SK-N-SH (cell line): ENCODE data around the gene NOS1. TPM values are rescaled to one million over a fixed set of nuclear protein-coding genes. Genes with fewer than 3 reads are reported as not detected.

Experiments used
- CTCF ChIA-PET: fragments of 300-600, 350-600 bp; formaldehyde crosslinking; extraction: SDS; loops from one replicate; lab custom pipeline; 2021; lab: Yijun Ruan, JAX
- POLR2A ChIA-PET: fragments of 350-600 bp; sonication (Branson Sonifier 250); formaldehyde crosslinking; extraction: SDS; loops from one replicate; lab custom pipeline; 2020; ENCODE audit warnings: antibody characterized with exemption, inconsistent platforms; lab: Yijun Ruan, JAX
- DNase-seq: peaks from one replicate; pipeline ENCODE4 v3.0.0; 2012
- H2AFZ ChIP-seq: fragments of 200-600 bp; sonication (generic); 2 replicates; pipeline ENCODE4 v1.8.1; 2016; ENCODE audit warnings: antibody characterized with exemption, mild to moderate bottlenecking, low read depth
- H3F3A ChIP-seq: fragments of 200-600 bp; sonication (generic); replicated peaks from 2 replicates; pipeline ENCODE3; 2016; ENCODE audit warnings: antibody characterized with exemption, mild to moderate bottlenecking; ENCODE audit not compliant: insufficient read depth
- H3K27ac ChIP-seq, 2 experiments: fragments of 200-500 bp in 1 of 2; fragments of 200-600 bp in 1 of 2; sonication (Bioruptor generic) in 1 of 2; sonication (generic), shearing (Covaris generic) in 1 of 2; 2 replicates each; pipeline versions ENCODE4 v1.5.1 to v1.6.1; 2014 to 2016; ENCODE audit warnings: low read depth in 2 of 2, inconsistent platforms in 1 of 2, low read length in 1 of 2, mild to moderate bottlenecking in 1 of 2, mixed read lengths in 1 of 2
- H3K27me3 ChIP-seq: fragments of 200-600 bp; sonication (generic), shearing (Covaris generic); 2 replicates; pipeline ENCODE4 v1.6.1; 2016; ENCODE audit warnings: mixed run types; ENCODE audit not compliant: insufficient read depth
- H3K36me3 ChIP-seq, 2 experiments: fragments of 200-500 bp in 1 of 2; fragments of 200-600 bp in 1 of 2; sonication (Bioruptor generic) in 1 of 2; sonication (generic) in 1 of 2; replicated peaks in 1 of 2; 2 replicates each; pipeline versions ENCODE3 to v1.5.1; 2014 to 2016; ENCODE audit warnings: low read length in 1 of 2, mild to moderate bottlenecking in 1 of 2; ENCODE audit not compliant: insufficient read depth in 2 of 2, control insufficient read depth in 1 of 2
- H3K4me1 ChIP-seq, 2 experiments: fragments of 200-500 bp in 1 of 2; fragments of 200-600 bp in 1 of 2; sonication (Bioruptor generic) in 1 of 2; sonication (generic), shearing (Covaris generic) in 1 of 2; 2 replicates each; pipeline versions ENCODE4 v1.5.1 to v1.6.1; 2014 to 2016; ENCODE audit warnings: low read depth in 1 of 2, low read length in 1 of 2, mixed run types in 1 of 2; ENCODE audit not compliant: insufficient read depth in 2 of 2, control insufficient read depth in 1 of 2
- H3K4me2 ChIP-seq: fragments of 200-600 bp; sonication (generic), shearing (Covaris generic); 2 replicates; pipeline ENCODE4 v1.6.1; 2017; ENCODE audit warnings: mixed run types
- H3K4me3 ChIP-seq, 2 experiments: fragments of 200-500 bp in 1 of 2; fragments of 200-600 bp in 1 of 2; sonication (Bioruptor generic) in 1 of 2; sonication (generic), shearing (Covaris generic) in 1 of 2; 2 replicates each; pipeline versions ENCODE4 v1.5.1 to v1.8.1; 2014 to 2016; ENCODE audit warnings: low read depth in 2 of 2, inconsistent platforms in 1 of 2, low read length in 1 of 2, mild to moderate bottlenecking in 1 of 2, mixed read lengths in 1 of 2, moderate library complexity in 1 of 2
- H3K79me2 ChIP-seq: fragments of 200-600 bp; sonication (generic); 2 replicates; pipeline ENCODE4 v1.8.1; 2017; ENCODE audit warnings: mild to moderate bottlenecking; ENCODE audit not compliant: insufficient read depth
- H3K9ac ChIP-seq: fragments of 200-600 bp; sonication (generic); 2 replicates; pipeline ENCODE4 v1.6.1; 2017; ENCODE audit warnings: mixed run types
- H3K9me2 ChIP-seq: fragments of 200-600 bp; sonication (generic); 2 replicates; pipeline ENCODE4 v1.6.1; 2017; ENCODE audit warnings: mixed run types
- H3K9me3 ChIP-seq: fragments of 200-600 bp; sonication (generic); 2 replicates; pipeline ENCODE4 v1.6.1; 2017; ENCODE audit warnings: mixed run types, mild to moderate bottlenecking, moderate library complexity
- H4K20me1 ChIP-seq: fragments of 200-600 bp; sonication (generic); 2 replicates; pipeline ENCODE4 v1.6.1; 2017; ENCODE audit warnings: mild to moderate bottlenecking, mixed run types; ENCODE audit not compliant: insufficient read depth
- EZH2phosphoT487 ChIP-seq: fragments of 200-600 bp; sonication (generic); IDR thresholded peaks from 2 replicates; pipeline ENCODE4 v1.6.1; 2017; ENCODE audit warnings: low read depth, mixed run types, mild to moderate bottlenecking, antibody characterized with exemption, moderate library complexity, borderline replicate concordance
- GATA2 ChIP-seq: sonication (generic); formaldehyde crosslinking; IDR thresholded peaks from 2 replicates; pipeline ENCODE4 v1.5.0; 2020; ENCODE audit warnings: mild to moderate bottlenecking, missing genetic modification reagents
- MXI1 ChIP-seq: IDR thresholded peaks from 2 replicates; pipeline ENCODE4 v1.6.1; 2012; ENCODE audit warnings: mild to moderate bottlenecking, low read depth, low read length, improper control_type of control experiment
- ZBTB33 ChIP-seq: IDR thresholded peaks from 2 replicates; pipeline ENCODE4 v1.4.0; 2012; ENCODE audit warnings: low read depth, borderline replicate concordance
- WGBS: methylation state at CpG from one replicate; pipeline ENCODE4 v1.1.6; 2017; ENCODE audit warnings: low lambda C conversion rate; 5-methylcytosine and 5-hydroxymethylcytosine counted together
- polyA plus RNA-seq, 3 experiments: library from polyadenylated mRNA; depleted of rRNA; stranded (reverse); fragments of >200 nt; gene quantifications; 2 replicates each; pipeline ENCODE4 v1.2.3, GENCODE V29; 2012
- TF ChIP-seq, protein P1 (sequence below): fragments of 150-350 bp; IDR thresholded peaks from 2 replicates; pipeline ENCODE4 v1.6.1; 2017; ENCODE audit warnings: antibody characterized with exemption, low read length, low read depth, borderline replicate concordance

Gene NOS1
- polyA plus RNA-seq, 1 of the 3 experiments (the other 2 are of a cell fraction): 0.02 TPM

DNA sequence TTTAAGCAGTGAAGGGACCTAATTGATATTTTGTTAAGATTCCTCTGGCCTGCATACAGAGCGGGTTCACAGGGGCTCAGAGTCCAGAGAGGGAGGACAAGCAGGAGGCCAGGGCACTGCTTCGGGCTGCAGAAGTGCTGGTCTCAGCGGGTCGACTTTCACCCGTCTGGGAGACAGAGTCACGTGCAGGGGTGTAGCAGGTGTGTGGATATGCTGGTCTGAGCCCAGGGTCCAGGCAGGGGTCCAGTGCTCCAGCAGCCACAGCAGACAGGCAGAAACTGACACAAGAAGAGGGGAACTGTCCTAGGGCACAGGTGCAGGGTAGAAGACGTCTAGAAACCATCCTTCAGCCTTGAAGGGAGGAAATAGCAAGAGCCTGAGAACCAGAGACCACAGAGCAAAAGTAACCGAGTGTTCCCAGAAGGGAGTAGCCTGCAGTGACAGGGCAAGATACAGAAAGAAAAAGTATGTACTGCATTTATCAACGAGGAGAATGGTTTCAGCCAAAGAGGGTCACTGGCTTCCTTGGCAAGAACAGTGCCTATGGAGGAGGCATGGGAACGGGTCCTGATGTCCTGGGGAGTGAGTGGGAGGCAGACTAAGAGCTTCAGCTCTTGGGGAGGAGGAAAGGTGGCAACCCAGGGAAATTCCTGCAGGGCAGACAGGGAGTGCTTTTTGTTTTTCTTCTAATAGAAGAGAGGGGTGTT, 199.8 kb downstream of the NOS1 start:
- Histone ChIP-seq H3K9ac (no peak overlapping the region), H3K36me3 (peaks cover 61 to 74% of the 10 kb centered on the region in 2 experiments), H2AFZ (no peak overlapping the region), H3K4me2 (no peak overlapping the region), H3K9me3 (no peaks in the 10 kb centered on the region), H4K20me1 (no peaks in the 10 kb centered on the region), H3K27ac (no peak overlapping the region), H3K27me3 (no peaks in the 10 kb centered on the region), H3F3A (no peaks in the 10 kb centered on the region), H3K4me1 (peaks cover 0 to 4% of the 10 kb centered on the region in 2 experiments; a peak in 1 of 4 replicates), H3K4me3 (no peak overlapping the region), H3K9me2 (no peaks in the 10 kb centered on the region), H3K79me2 (no peaks in the 10 kb centered on the region)
- TF ChIP-seq ZBTB33 (no peak), EZH2phosphoT487 (no peak)
- TF ChIP-seq, protein P1, sequence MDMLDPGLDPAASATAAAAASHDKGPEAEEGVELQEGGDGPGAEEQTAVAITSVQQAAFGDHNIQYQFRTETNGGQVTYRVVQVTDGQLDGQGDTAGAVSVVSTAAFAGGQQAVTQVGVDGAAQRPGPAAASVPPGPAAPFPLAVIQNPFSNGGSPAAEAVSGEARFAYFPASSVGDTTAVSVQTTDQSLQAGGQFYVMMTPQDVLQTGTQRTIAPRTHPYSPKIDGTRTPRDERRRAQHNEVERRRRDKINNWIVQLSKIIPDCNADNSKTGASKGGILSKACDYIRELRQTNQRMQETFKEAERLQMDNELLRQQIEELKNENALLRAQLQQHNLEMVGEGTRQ: no peak
- 80% methylated on average over 10 of the region's 10 CpGs for WGBS
- no peak for DNase-seq
- ChIA-PET CTCF (interaction anchor here (0.9 to 1.1 kb wide), 3 partner anchors 8 to 12 kb away, joined by 3 read pairs; no protein-coding TSS in a partner anchor), POLR2A (no interaction called here)

- H3K4me2 ChIP-seq: no peak overlapping the region
- H3K27ac ChIP-seq: no peak overlapping the region; a peak in 1 of 4 replicates
- no peak for TF ChIP-seq MXI1
- TF ChIP-seq GATA2 (CRISPR knock-in tag): 0 out of 2 replicates have a peak, but pooled peaks have one; percentile 39
- peaks cover 50 to 79% of the 10 kb centered on the region in 2 experiments for H3K36me3 ChIP-seq
- peak; percentile 36 for DNase-seq
- CTCF ChIA-PET: interaction anchor here (0.9 to 1.0 kb wide), 3 partner anchors 11 to 134 kb away, joined by 3 read pairs; no protein-coding TSS in a partner anchor
- H3K27me3 ChIP-seq: no peaks in the 10 kb centered on the region
- no peaks in the 10 kb centered on the region for H3K9me2 ChIP-seq
- peaks cover 0 to 4% of the 10 kb centered on the region in 2 experiments; a peak in 1 of 4 replicates for H3K4me1 ChIP-seq
- 89% methylated on average over 9 of the region's 9 CpGs for WGBS
- no peak overlapping the region for H2AFZ ChIP-seq
- H3F3A ChIP-seq: no peaks in the 10 kb centered on the region
- no peaks in the 10 kb centered on the region for H3K79me2 ChIP-seq
- POLR2A ChIA-PET: no interaction called here
- H3K4me3 ChIP-seq: no peak overlapping the region
- H3K9ac ChIP-seq: no peak overlapping the region
- no peaks in the 10 kb centered on the region for H3K9me3 ChIP-seq
- H4K20me1 ChIP-seq: no peaks in the 10 kb centered on the region
Measured at GRCh38 chr12:117159674-117160073, 201.8 kb downstream of the NOS1 start.
